SU-DHL-6 (cell line): ENCODE measurements around the gene DNAJC8.

Experiments used
- H2AFZ ChIP-seq: fragments of 200-600 bp; sonication (generic); 2 replicates; pipeline ENCODE4 v1.6.1; 2014; ENCODE audit warnings: low read depth, mild to moderate bottlenecking, moderate library complexity, mixed read lengths, antibody characterized with exemption, low read length; ENCODE audit not compliant: severe bottlenecking
- H3F3A ChIP-seq: fragments of 200-600 bp; shearing (Covaris generic); 2 replicates; pipeline ENCODE4 v1.6.0; 2016; ENCODE audit warnings: antibody characterized with exemption, mild to moderate bottlenecking; ENCODE audit not compliant: insufficient read depth
- H3K27ac ChIP-seq: fragments of 200-600 bp; sonication (generic); 2 replicates; pipeline ENCODE4 v1.5.1; 2016; ENCODE audit warnings: low read depth, mild to moderate bottlenecking, low read length, moderate library complexity, mixed read lengths
- H3K27me3 ChIP-seq: fragments of 200-600 bp; sonication (generic), shearing (Covaris generic); 2 replicates; pipeline ENCODE4 v1.6.0; 2014; ENCODE audit warnings: mild to moderate bottlenecking, low read length
- H3K36me3 ChIP-seq: fragments of 200-600 bp; sonication (generic); 2 replicates; pipeline ENCODE4 v1.6.1; 2014; ENCODE audit warnings: mild to moderate bottlenecking, low read length, mixed read lengths
- H3K4me2 ChIP-seq: fragments of 300-600, 200-600 bp; shearing (Covaris generic), sonication (generic); 2 replicates; pipeline ENCODE4 v1.6.0; 2014; ENCODE audit warnings: low read length, low read depth, mild to moderate bottlenecking; ENCODE audit not compliant: poor library complexity, severe bottlenecking
- H3K4me3 ChIP-seq: fragments of 200-600 bp; sonication (generic); 2 replicates; pipeline ENCODE4 v1.5.1; 2014; ENCODE audit warnings: antibody characterized with exemption, low read length, mild to moderate bottlenecking, mixed read lengths; ENCODE audit not compliant: insufficient read depth, poor library complexity, severe bottlenecking
- H3K79me2 ChIP-seq: fragments of 200-600 bp; sonication (generic); 2 replicates; pipeline ENCODE4 v1.6.1; 2014; ENCODE audit warnings: mild to moderate bottlenecking, low read length, moderate library complexity; ENCODE audit not compliant: insufficient read depth
- H3K9ac ChIP-seq: fragments of 200-600 bp; sonication (generic); 2 replicates; pipeline ENCODE4 v1.7.0; 2014; ENCODE audit warnings: mild to moderate bottlenecking, low read length
- H3K9me2 ChIP-seq: fragments of 200-600 bp; sonication (generic); replicated peaks from 2 replicates; pipeline ENCODE4 v1.6.1; 2014; ENCODE audit warnings: low read length; ENCODE audit not compliant: insufficient read depth
- H3K9me3 ChIP-seq: fragments of 200-600 bp; sonication (generic); 2 replicates; pipeline ENCODE4 v1.6.1; 2014; ENCODE audit warnings: low read length, mixed read lengths; ENCODE audit not compliant: insufficient read depth
- H4K20me1 ChIP-seq: fragments of 200-600 bp; sonication (generic); 2 replicates; pipeline ENCODE4 v1.6.1; 2014; ENCODE audit warnings: low read depth, mild to moderate bottlenecking, antibody characterized with exemption, low read length, moderate library complexity, mixed read lengths
- EZH2phosphoT487 ChIP-seq: fragments of 200-600 bp; sonication (generic), shearing (Covaris generic); conservative IDR thresholded peaks from 2 replicates; pipeline ENCODE4 v1.6.1; 2018; ENCODE audit warnings: mild to moderate bottlenecking, antibody characterized with exemption, low read length, moderate library complexity, mixed read lengths
- TF ChIP-seq, protein P1 (sequence below): fragments of 200-600 bp; sonication (generic); IDR thresholded peaks from one replicate; pipeline ENCODE4 v1.5.1; 2017; ENCODE audit warnings: antibody characterized with exemption, mild to moderate bottlenecking, low read length, moderate library complexity; ENCODE audit not compliant: insufficient read depth, poor library complexity, severe bottlenecking

DNAJC8 gene

DNA sequence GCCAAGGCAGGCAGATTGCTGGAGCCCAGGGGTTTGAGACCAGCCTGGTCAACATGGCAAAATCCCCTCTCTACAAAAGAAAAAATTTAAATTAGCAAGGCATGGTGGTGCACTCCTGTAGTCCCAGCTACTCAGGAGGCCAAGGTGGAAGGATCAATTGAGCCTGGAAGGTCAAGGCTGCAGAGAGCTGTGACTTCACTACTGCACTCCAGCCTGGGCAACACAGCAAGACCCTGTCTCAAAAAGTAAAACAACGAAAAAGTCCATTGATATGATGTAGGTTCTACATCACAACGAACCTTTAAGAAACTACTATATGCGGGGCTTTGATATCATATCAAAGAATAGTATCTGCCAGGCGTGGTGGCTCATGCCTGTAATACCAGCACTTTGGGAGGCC lies 77.2 kb downstream of the DNAJC8 start:
- no peak overlapping the region for H3K27ac ChIP-seq
- H3K79me2 ChIP-seq = peaks cover 83% of the 10 kb centered on the region
- H3K9me2 ChIP-seq = no peaks in the 10 kb centered on the region
- H3K9ac ChIP-seq = no peak overlapping the region
- no peak overlapping the region for H2AFZ ChIP-seq
- TF ChIP-seq, protein P1, sequence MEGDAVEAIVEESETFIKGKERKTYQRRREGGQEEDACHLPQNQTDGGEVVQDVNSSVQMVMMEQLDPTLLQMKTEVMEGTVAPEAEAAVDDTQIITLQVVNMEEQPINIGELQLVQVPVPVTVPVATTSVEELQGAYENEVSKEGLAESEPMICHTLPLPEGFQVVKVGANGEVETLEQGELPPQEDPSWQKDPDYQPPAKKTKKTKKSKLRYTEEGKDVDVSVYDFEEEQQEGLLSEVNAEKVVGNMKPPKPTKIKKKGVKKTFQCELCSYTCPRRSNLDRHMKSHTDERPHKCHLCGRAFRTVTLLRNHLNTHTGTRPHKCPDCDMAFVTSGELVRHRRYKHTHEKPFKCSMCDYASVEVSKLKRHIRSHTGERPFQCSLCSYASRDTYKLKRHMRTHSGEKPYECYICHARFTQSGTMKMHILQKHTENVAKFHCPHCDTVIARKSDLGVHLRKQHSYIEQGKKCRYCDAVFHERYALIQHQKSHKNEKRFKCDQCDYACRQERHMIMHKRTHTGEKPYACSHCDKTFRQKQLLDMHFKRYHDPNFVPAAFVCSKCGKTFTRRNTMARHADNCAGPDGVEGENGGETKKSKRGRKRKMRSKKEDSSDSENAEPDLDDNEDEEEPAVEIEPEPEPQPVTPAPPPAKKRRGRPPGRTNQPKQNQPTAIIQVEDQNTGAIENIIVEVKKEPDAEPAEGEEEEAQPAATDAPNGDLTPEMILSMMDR = no peak
- TF ChIP-seq EZH2phosphoT487 = no peak
- H3K9me3 ChIP-seq = no peaks in the 10 kb centered on the region
- H3K4me2 ChIP-seq = no peak overlapping the region
- no peaks in the 10 kb centered on the region for H3K36me3 ChIP-seq
- H3K27me3 ChIP-seq = no peaks in the 10 kb centered on the region
- no peak overlapping the region for H3K4me3 ChIP-seq
- peaks cover 22% of the 10 kb centered on the region for H3F3A ChIP-seq
- no peaks in the 10 kb centered on the region for H4K20me1 ChIP-seq

- TF ChIP-seq, protein P1 = no peak
- Histone ChIP-seq H2AFZ (no peak overlapping the region), H3K36me3 (0 out of 2 replicates have a peak, but pooled peaks cover 3% of the 10 kb centered on the region), H3K9me2 (no peaks in the 10 kb centered on the region), H3K79me2 (peaks cover 72% of the 10 kb centered on the region), H3K9ac (no peak overlapping the region), H3F3A (peaks cover 31% of the 10 kb centered on the region), H4K20me1 (no peaks in the 10 kb centered on the region), H3K9me3 (no peaks in the 10 kb centered on the region), H3K4me2 (no peak overlapping the region), H3K4me3 (no peak overlapping the region), H3K27ac (no peak overlapping the region), H3K27me3 (no peaks in the 10 kb centered on the region)
Observed at GRCh38 chr1:28154078-28154594, 78.7 kb downstream of the DNAJC8 start.
